ENCODE data around the gene HOXD3.

Gene HOXD3

GRCh38 chr2:176177580-176178037 lies 20.5 kb downstream of the HOXD3 start:
- DNase-seq (ENCODE audit: low read depth in 2 of 2): no peak

- DNase-seq (ENCODE audit: low read depth in 2 of 2): no peak
Observed at GRCh38 chr2:176178038-176178756, 21.1 kb downstream of the HOXD3 start.

- DNase-seq (ENCODE audit: low read depth in 2 of 2): no peak
Observed at GRCh38 chr2:176178757-176179295, 21.7 kb downstream of the HOXD3 start.

DNA sequence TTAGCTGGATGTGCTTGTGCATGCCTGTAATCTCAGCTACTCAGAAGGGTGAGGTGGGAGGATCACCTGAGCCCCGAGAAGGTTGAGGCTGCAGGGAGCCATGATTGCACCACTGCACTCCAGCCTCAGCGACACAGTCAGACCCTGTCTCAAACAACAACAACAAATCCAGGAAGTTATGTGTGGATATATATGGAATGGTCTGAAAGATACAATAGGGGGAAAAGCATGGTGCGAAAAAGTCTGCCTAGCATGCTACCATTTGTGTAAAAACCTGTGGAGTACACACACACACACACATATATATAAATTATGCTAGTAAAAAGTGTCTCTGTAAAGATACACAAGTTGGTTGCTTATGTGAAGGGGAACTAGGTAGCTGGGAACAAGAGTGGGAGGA lies 24.4 kb downstream of the HOXD3 start:
- DNase-seq (ENCODE audit: low read depth in 2 of 2): no peak

DNA sequence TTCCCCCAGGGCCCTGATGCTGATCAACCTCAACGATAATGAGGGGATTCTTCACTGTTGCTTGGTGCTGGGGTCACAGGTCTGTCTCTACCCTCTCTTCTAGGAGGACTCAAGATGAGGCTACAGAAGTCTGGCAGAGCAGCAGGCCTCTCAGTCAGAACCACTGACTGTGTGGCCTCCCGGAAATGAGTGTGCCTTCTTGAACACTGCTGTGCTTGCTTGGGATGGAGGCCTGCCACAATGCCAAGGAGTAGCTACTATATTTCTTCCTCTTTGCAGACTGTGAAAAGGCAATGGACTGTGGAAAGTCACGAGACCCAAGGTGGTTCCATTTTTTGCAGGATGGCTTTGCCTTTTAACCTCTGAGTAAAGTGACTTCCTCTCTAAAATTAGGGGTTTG lies 25.6 kb downstream of the HOXD3 start:
- no peak for DNase-seq (ENCODE audit: low read depth in 2 of 2)

DNA sequence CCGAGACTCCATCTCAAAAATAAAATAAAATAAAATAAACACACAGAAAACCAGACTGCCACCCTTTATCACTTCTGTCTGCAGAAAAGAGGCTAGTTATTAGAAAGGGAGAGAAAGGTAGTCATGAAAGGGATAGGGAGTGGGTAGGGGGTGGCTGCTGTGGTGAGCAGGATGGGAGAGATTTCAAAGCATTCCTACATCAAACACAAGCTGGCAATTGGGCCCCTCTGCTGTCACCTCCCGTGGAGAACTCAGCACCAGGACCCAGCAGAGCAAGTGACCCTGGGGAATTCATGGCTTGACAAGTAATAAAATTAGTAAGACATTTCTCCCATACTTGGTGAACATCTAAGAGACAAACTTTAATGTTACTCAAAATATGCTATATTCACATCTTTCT lies 27.6 kb downstream of the HOXD3 start:
- no peak for DNase-seq (ENCODE audit: low read depth in 2 of 2)

GRCh38 chr2:176186024-176186423 lies 28.9 kb downstream of the HOXD3 start:
- DNase-seq (ENCODE audit: low read depth in 2 of 2): no peak

- no peak for DNase-seq (ENCODE audit: low read depth in 2 of 2)
Observed at GRCh38 chr2:176187200-176187898, 30.2 kb downstream of the HOXD3 start.

- no peak for DNase-seq (ENCODE audit: low read depth in 2 of 2)
Observed at GRCh38 chr2:176187899-176188773, 31.0 kb downstream of the HOXD3 start, which contains the start of gene HOXD1. HOXD1 (plus strand) TSS chr2:176188668; CDS start chr2:176188802, 134 bp downstream.

DNA sequence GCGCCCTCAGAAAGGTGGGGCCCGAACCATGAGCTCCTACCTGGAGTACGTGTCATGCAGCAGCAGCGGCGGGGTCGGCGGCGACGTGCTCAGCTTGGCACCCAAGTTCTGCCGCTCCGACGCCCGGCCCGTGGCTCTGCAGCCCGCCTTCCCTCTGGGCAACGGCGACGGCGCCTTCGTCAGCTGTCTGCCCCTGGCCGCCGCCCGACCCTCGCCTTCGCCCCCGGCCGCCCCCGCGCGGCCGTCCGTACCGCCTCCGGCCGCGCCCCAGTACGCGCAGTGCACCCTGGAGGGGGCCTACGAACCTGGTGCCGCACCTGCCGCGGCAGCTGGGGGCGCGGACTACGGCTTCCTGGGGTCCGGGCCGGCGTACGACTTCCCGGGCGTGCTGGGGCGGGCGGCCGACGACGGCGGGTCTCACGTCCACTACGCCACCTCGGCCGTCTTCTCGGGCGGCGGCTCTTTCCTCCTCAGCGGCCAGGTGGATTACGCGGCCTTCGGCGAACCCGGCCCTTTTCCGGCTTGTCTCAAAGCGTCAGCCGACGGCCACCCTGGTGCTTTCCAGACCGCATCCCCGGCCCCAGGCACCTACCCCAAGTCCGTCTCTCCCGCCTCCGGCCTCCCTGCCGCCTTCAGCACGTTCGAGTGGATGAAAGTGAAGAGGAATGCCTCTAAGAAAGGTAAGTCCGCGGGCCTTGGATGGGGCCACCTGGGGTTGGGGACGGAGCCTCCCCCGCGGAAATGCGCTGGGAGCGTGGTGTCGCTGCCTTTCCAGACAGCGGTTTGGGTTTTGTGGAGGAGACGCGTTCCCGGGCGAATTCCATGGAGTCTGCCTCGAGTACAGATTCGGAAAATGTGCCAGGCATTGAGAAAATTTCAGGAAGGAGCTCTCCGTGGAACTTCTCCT lies 31.9 kb downstream of the HOXD3 start:
- no peak for DNase-seq (ENCODE audit: low read depth in 2 of 2)

GRCh38 chr2:176189681-176190641 lies 32.9 kb downstream of the HOXD3 start:
- no peak for DNase-seq (ENCODE audit: low read depth in 2 of 2)

- DNase-seq (ENCODE audit: low read depth in 2 of 2): no peak
Observed at GRCh38 chr2:176192351-176192750, 35.2 kb downstream of the HOXD3 start.

- DNase-seq (ENCODE audit: low read depth in 2 of 2): no peak
Observed at GRCh38 chr2:176193048-176193447, 35.9 kb downstream of the HOXD3 start.

GRCh38 chr2:176199902-176200301 lies 42.8 kb downstream of the HOXD3 start:
- no peak for DNase-seq (ENCODE audit: low read depth in 2 of 2)

GRCh38 chr2:176200971-176201370 lies 43.9 kb downstream of the HOXD3 start:
- DNase-seq (ENCODE audit: low read depth in 2 of 2): no peak

- DNase-seq (ENCODE audit: low read depth in 2 of 2): no peak
Observed at GRCh38 chr2:176202491-176202890, 45.4 kb downstream of the HOXD3 start.

DNA sequence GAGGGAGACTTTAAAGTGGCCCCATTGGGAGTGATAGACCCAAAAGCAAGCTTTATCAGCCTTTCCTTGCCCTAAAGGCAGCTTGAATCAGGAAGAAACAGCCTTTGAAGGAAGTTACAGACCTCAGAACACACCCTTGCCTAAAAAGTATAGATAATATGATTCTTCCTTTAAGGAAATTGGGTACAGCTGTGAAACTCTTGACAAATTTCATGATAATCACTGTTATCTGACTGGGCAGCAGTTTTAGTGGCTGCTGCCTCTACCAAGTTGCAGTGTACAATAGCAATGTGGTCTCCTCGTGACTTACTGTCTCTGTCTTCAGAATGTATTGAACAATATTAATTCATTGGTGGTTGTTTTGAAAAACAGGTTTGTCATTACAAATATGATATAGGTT lies 48.0 kb downstream of the HOXD3 start:
- no peak for DNase-seq (ENCODE audit: low read depth in 2 of 2)

DNA sequence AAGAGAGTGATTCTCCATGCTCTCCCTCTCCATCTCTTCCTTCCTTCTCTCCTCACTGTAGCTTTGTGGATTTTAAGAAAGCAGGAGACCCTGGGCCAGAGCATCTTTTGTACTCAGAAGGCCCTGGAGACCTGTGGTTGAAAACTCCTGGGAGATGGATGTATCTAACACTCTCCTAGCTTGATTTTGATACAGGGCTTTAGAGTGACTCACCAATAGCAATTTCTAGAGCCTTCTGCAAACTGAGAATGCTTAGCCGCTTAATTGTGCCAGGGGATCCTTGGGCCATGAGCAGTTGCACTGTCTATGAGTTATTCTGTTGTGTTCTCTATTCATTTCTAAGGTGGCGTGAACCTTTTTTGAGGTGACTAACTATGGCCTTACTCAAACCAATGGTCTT lies 49.0 kb downstream of the HOXD3 start:
- no peak for DNase-seq (ENCODE audit: low read depth in 2 of 2)

DNA sequence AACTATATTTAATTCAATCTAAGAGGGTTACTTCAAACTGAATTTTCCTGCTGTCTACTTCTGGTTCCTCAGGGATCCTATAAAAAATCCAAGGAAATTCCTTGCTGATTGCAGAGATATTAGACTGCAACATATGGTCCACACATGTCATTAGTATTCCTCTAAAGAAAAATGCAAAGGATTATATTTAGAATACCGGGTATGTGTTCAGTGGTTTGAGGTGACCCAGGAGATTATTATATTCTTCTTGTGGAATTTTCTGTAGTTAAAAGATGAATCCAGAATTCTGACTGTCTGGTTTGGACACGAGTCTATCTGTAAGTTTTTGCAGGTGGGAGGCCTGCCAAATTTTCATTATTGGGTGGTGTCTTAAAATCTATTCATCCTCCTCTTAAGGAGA lies 49.6 kb downstream of the HOXD3 start:
- DNase-seq (ENCODE audit: low read depth in 2 of 2): no peak

GRCh38 chr2:176211110-176211509 lies 54.0 kb downstream of the HOXD3 start:
- DNase-seq (ENCODE audit: low read depth in 2 of 2): no peak
